HepG2 (cell line): ENCODE data around the gene NUP54. TPM values are rescaled to one million over a fixed set of nuclear protein-coding genes. Genes with fewer than 3 reads are reported as not detected.

Experiments used
- NCOA2 ChIP-seq: sonication (generic); formaldehyde crosslinking; IDR thresholded peaks from 2 replicates; pipeline ENCODE4 v1.8.0; 2022; ENCODE audit warnings: inconsistent platforms
- RAD21 ChIP-seq: fragments of 450-650 bp; formaldehyde crosslinking; IDR thresholded peaks from 2 replicates; pipeline ENCODE4 v1.5.0; 2020; ENCODE audit warnings: mild to moderate bottlenecking
- TAF15 ChIP-seq: fragments of 200-400 bp; formaldehyde crosslinking; IDR thresholded peaks from one replicate; pipeline ENCODE4 v1.6.1; 2018; ENCODE audit warnings: mild to moderate bottlenecking, low read depth, low read length; ENCODE audit not compliant: poor library complexity, severe bottlenecking
- ZFYVE20 ChIP-seq: sonication (generic); formaldehyde crosslinking; IDR thresholded peaks from 2 replicates; pipeline ENCODE4 v1.8.0; 2023; ENCODE audit warnings: low read depth, mild to moderate bottlenecking, moderate library complexity, missing genetic modification reagents, borderline replicate concordance
- ZNF543 ChIP-seq: sonication (generic); formaldehyde crosslinking; IDR thresholded peaks from 2 replicates; pipeline ENCODE4 v1.4.0; 2020; ENCODE audit warnings: mild to moderate bottlenecking, missing genetic modification reagents
- ZNF598 ChIP-seq: sonication (generic); formaldehyde crosslinking; IDR thresholded peaks from 2 replicates; pipeline ENCODE4 v1.5.1; 2020; ENCODE audit warnings: mild to moderate bottlenecking, missing genetic modification reagents, borderline replicate concordance
- polyA plus RNA-seq, 8 experiments: library from polyadenylated mRNA; depleted of rRNA in 3 of 8; stranded (reverse) in 7 of 8; unstranded in 1 of 8; fragments of >200 nt; fragmentation: Illumina TruSeq in 4 of 8; extraction: Trizol in 4 of 8; gene quantifications; 2 replicates each; pipeline versions ENCODE4 v1.2.1 to v1.2.3, GENCODE V29; 2011 to 2016; ENCODE audit warnings: low read depth in 4 of 8, missing spikeins in 1 of 8, mixed read lengths in 1 of 8; ENCODE audit not compliant: insufficient read depth in 1 of 8
- total RNA-seq, 5 experiments: library from RNA; depleted of rRNA; stranded (reverse); fragments of >200 nt; fragmentation: Illumina TruSeq; extraction: Trizol; gene quantifications; 2 replicates each; pipeline ENCODE4 v1.2.3, GENCODE V29; 2016; ENCODE audit warnings: low read depth in 1 of 5
- TF ChIP-seq, protein P1 (sequence below): sonication (generic); formaldehyde crosslinking; IDR thresholded peaks from 2 replicates; pipeline ENCODE4 v1.9.0; 2021; ENCODE audit warnings: mild to moderate bottlenecking, missing genetic modification reagents
- TF ChIP-seq, protein P2 (sequence below): sonication (generic); formaldehyde crosslinking; IDR thresholded peaks from 2 replicates; pipeline ENCODE4 v1.4.0; 2020; ENCODE audit warnings: mild to moderate bottlenecking, missing genetic modification reagents, borderline replicate concordance
- TF ChIP-seq, protein P3 (sequence below): sonication (generic); formaldehyde crosslinking; IDR thresholded peaks from 2 replicates; pipeline ENCODE4 v1.5.1; 2020; ENCODE audit warnings: mild to moderate bottlenecking, missing genetic modification reagents, borderline replicate concordance

NUP54 gene
- total and polyA plus RNA-seq, 2 of the 13 experiments (the other 11 are each of a cell fraction or from before 2014, with no cell fraction given), result 36.1 to 69.3 TPM

DNA sequence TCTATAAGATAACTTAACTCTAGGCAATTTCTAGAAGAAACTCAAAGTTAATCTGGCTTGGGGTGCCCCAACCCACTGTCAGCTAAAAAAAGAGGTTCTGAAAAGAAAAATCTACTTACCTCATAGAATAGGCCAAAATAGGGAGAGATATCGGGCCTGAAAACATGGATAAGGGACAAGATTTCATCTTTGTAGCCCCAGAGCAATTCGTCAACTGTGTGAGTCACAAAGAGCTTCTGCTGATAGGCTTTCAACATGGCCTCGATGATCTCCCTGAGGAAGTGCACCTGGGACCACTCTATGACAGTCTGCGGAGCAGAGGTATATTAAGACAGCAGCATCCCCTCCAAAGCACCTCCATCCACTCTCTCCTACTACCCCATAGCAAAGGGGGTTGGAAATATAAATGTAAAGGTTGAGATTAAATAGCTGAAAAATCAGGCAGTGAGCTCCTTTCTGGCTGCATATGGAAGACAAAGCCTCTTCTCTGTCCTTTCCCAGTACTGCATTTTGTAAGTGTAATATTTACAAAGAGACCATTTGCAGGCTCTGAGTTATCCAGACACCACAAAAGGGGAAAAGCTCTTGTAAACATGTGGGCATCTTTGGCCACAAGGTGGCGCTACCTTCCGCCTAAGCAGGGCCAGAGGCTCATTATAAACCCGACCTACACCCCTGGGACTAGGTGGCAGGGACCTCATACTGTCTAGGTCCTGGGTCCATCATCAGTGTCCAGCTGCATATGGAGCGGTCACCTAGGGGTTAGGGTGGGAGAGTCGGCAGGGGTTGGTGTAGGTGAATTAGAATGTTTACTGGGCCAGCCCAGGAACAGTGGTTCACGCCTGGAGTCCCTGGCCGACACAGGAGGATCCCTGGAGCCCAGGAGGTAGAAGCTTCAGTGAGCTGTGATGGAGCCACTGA lies 31.5 kb upstream of the NUP54 start (continued):
- TF ChIP-seq, protein P1, sequence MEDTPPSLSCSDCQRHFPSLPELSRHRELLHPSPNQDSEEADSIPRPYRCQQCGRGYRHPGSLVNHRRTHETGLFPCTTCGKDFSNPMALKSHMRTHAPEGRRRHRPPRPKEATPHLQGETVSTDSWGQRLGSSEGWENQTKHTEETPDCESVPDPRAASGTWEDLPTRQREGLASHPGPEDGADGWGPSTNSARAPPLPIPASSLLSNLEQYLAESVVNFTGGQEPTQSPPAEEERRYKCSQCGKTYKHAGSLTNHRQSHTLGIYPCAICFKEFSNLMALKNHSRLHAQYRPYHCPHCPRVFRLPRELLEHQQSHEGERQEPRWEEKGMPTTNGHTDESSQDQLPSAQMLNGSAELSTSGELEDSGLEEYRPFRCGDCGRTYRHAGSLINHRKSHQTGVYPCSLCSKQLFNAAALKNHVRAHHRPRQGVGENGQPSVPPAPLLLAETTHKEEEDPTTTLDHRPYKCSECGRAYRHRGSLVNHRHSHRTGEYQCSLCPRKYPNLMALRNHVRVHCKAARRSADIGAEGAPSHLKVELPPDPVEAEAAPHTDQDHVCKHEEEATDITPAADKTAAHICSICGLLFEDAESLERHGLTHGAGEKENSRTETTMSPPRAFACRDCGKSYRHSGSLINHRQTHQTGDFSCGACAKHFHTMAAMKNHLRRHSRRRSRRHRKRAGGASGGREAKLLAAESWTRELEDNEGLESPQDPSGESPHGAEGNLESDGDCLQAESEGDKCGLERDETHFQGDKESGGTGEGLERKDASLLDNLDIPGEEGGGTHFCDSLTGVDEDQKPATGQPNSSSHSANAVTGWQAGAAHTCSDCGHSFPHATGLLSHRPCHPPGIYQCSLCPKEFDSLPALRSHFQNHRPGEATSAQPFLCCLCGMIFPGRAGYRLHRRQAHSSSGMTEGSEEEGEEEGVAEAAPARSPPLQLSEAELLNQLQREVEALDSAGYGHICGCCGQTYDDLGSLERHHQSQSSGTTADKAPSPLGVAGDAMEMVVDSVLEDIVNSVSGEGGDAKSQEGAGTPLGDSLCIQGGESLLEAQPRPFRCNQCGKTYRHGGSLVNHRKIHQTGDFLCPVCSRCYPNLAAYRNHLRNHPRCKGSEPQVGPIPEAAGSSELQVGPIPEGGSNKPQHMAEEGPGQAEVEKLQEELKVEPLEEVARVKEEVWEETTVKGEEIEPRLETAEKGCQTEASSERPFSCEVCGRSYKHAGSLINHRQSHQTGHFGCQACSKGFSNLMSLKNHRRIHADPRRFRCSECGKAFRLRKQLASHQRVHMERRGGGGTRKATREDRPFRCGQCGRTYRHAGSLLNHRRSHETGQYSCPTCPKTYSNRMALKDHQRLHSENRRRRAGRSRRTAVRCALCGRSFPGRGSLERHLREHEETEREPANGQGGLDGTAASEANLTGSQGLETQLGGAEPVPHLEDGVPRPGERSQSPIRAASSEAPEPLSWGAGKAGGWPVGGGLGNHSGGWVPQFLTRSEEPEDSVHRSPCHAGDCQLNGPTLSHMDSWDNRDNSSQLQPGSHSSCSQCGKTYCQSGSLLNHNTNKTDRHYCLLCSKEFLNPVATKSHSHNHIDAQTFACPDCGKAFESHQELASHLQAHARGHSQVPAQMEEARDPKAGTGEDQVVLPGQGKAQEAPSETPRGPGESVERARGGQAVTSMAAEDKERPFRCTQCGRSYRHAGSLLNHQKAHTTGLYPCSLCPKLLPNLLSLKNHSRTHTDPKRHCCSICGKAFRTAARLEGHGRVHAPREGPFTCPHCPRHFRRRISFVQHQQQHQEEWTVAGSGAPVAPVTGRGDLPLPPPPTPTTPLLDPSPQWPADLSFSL (CRISPR knock-in tag), result no peak
- TF ChIP-seq ZNF598 (no peak), RAD21 (CRISPR knock-in tag) (peak; percentile 84), TAF15 (no peak), NCOA2 (CRISPR knock-in tag) (no peak), ZFYVE20 (CRISPR knock-in tag) (no peak), ZNF543 (CRISPR knock-in tag) (no peak)
- TF ChIP-seq, protein P2, sequence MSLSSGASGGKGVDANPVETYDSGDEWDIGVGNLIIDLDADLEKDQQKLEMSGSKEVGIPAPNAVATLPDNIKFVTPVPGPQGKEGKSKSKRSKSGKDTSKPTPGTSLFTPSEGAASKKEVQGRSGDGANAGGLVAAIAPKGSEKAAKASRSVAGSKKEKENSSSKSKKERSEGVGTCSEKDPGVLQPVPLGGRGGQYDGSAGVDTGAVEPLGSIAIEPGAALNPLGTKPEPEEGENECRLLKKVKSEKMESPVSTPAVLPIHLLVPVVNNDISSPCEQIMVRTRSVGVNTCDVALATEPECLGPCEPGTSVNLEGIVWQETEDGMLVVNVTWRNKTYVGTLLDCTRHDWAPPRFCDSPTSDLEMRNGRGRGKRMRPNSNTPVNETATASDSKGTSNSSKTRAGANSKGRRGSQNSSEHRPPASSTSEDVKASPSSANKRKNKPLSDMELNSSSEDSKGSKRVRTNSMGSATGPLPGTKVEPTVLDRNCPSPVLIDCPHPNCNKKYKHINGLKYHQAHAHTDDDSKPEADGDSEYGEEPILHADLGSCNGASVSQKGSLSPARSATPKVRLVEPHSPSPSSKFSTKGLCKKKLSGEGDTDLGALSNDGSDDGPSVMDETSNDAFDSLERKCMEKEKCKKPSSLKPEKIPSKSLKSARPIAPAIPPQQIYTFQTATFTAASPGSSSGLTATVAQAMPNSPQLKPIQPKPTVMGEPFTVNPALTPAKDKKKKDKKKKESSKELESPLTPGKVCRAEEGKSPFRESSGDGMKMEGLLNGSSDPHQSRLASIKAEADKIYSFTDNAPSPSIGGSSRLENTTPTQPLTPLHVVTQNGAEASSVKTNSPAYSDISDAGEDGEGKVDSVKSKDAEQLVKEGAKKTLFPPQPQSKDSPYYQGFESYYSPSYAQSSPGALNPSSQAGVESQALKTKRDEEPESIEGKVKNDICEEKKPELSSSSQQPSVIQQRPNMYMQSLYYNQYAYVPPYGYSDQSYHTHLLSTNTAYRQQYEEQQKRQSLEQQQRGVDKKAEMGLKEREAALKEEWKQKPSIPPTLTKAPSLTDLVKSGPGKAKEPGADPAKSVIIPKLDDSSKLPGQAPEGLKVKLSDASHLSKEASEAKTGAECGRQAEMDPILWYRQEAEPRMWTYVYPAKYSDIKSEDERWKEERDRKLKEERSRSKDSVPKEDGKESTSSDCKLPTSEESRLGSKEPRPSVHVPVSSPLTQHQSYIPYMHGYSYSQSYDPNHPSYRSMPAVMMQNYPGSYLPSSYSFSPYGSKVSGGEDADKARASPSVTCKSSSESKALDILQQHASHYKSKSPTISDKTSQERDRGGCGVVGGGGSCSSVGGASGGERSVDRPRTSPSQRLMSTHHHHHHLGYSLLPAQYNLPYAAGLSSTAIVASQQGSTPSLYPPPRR (CRISPR knock-in tag), result no peak
- TF ChIP-seq, protein P3, sequence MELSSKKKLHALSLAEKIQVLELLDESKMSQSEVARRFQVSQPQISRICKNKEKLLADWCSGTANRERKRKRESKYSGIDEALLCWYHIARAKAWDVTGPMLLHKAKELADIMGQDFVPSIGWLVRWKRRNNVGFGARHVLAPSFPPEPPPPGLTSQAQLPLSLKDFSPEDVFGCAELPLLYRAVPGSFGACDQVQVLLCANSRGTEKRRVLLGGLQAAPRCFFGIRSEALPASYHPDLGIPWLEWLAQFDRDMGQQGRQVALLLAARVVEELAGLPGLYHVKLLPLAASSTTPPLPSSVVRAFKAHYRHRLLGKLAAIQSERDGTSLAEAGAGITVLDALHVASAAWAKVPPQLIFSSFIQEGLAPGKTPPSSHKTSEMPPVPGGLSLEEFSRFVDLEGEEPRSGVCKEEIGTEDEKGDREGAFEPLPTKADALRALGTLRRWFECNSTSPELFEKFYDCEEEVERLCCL (CRISPR knock-in tag), result no peak
